Stimulated activated naive B cell treated with anti-CD40 and anti-IgM and Interleukin-4, amounts not matched to agents 10 μg/mL and 1 μg/mL and 100 μg/mL, for 72 hours (primary cell): Measurements from ENCODE around the gene SELENOW.
A peak's percentile ranks its signal among the peaks of the same experiment; 100 is the strongest.

Experiments
- ATAC-seq, 2 donors: fragments of 150-1000 bp; cut with Tn5 transposase; replicated peaks; 2 replicates each; pipeline ENCODE4 v1.10.0; 2021; ENCODE audit warnings: moderate library complexity in 1 of 2
- DNase-seq: peaks from one replicate; pipeline ENCODE4 v3.0.0; 2021
- H3K27ac Mint-ChIP-seq: one replicate; pipeline ENCODE4 v1.8.0; 2022; ENCODE audit warnings: mild to moderate bottlenecking, mixed read lengths
- H3K27me3 Mint-ChIP-seq, 2 donors: one replicate each; pipeline ENCODE4 v1.8.0; 2022; ENCODE audit warnings: mixed read lengths in 2 of 2
- H3K36me3 Mint-ChIP-seq, 2 donors: one replicate each; pipeline ENCODE4 v1.8.0; 2022; ENCODE audit warnings: mixed read lengths in 2 of 2, mild to moderate bottlenecking in 1 of 2
- H3K4me1 Mint-ChIP-seq, 2 donors: one replicate each; pipeline ENCODE4 v1.8.0; 2022; ENCODE audit warnings: mixed read lengths in 2 of 2, mild to moderate bottlenecking in 1 of 2
- H3K4me3 Mint-ChIP-seq, 2 donors: one replicate each; pipeline ENCODE4 v1.8.0; 2022; ENCODE audit warnings: mild to moderate bottlenecking in 2 of 2, mixed read lengths in 2 of 2, moderate library complexity in 1 of 2
- H3K9me3 Mint-ChIP-seq, 2 donors: one replicate each; pipeline ENCODE4 v1.8.0; 2022; ENCODE audit warnings: mixed read lengths in 2 of 2, mild to moderate bottlenecking in 1 of 2

SELENOW gene

DNA sequence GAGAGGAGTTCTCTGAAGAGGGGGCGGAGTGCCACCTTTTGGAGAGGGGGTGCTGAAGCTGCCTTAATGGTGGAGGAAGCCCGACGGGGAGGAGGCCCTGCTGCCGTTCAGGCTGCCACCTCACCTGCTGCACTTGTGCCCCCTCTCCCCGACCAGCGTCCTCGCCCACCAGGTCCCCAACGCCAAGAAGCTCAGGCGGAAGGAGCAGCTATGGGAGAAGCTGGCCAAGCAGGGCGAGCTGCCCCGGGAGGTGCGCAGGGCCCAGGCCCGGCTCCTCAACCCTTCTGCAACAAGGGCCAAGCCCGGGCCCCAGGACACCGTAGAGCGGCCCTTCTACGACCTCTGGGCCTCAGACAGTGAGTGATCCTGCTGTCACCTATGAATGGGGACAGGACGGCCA lies 27.8 kb upstream of the SELENOW start:
- DNase-seq (no peak), ATAC-seq (no peak)
- peaks cover 46 to 60% of the 10 kb centered on the region in 2 donors for H3K36me3 Mint-ChIP-seq
- H3K4me3 Mint-ChIP-seq = no peak overlapping the region
- no peak overlapping the region for H3K27ac Mint-ChIP-seq
- H3K4me1 Mint-ChIP-seq = peaks cover 11 to 38% of the 10 kb centered on the region in 2 donors
- no peaks in the 10 kb centered on the region for H3K27me3 Mint-ChIP-seq
- no peaks in the 10 kb centered on the region for H3K9me3 Mint-ChIP-seq

DNA sequence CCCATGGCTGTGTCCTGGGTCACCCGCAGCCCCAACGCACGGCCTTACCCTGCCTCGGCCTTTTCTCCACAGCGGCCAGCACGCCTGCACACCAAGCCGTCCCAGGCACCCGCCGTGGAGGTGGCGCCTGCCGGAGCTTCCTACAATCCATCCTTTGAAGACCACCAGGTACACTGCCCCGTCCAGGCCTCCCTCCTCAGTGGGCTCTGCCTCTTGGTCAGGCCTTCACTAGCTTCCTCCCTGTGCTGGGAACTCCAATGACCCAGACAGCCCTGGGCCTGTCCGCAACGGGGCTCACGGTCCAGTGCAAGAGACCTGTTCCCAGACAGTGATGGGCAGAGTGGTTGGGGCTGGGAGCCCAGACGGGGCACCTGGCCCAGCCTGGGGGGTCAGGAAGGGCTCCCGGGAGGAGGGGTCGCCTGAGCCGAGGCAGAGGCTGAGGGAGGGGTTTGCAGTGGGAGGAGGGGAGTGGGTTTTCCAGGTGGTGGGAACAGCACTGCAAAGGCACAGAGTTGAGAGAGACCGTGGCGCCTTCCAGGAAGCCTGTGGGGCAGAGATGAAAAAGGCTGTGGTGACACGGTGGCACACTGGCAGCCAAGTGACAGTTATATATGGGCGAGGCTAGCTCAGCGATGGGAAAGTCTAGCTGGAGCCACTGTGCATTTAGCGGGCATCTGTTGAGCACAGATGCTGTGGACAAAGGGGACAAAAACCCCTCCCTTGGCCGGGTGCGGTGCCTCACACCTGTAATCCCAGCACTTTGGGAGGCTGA lies 25.9 kb upstream of the SELENOW start:
- H3K27ac Mint-ChIP-seq = peak overlapping the region; percentile 31
- H3K4me3 Mint-ChIP-seq = no peak overlapping the region
- peaks cover 63 to 73% of the 10 kb centered on the region in 2 donors for H3K36me3 Mint-ChIP-seq
- DNase-seq (no peak), ATAC-seq (no peak)
- H3K9me3 Mint-ChIP-seq = no peaks in the 10 kb centered on the region
- peaks cover 15 to 31% of the 10 kb centered on the region in 2 donors for H3K4me1 Mint-ChIP-seq
- no peaks in the 10 kb centered on the region for H3K27me3 Mint-ChIP-seq

DNA sequence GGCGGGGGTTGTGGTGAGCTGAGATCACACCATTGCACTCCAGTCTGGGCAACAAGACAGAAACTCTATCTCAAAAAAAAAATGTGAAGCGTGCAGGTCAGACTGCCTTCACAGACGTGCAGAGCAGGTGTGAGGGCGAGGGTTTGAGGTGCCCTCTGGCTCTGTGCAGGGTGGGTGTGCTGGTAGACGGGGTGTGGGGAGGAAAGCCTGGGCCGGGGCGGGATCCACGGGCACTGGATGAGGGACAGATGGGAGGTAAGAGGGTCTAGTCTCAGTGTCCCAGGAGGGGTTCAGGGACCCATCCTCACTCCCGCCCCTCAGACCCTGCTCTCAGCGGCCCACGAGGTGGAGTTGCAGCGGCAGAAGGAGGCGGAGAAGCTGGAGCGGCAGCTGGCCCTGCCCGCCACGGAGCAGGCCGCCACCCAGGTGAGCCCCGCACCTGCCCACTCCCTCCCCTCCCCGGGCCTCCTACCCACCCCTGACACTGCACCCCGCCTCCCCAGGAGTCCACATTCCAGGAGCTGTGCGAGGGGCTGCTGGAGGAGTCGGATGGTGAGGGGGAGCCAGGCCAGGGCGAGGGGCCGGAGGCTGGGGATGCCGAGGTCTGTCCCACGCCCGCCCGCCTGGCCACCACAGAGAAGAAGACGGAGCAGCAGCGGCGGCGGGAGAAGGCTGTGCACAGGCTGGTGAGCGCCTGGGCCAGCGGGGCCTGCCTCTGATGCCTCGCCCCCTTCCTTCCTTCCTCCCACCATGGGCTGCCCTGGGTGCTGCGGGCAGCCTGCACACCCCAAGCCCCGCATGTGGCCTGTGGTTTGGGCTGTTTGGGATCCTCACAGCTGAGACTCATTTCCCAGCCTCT lies 24.1 kb upstream of the SELENOW start:
- Mint-ChIP-seq H3K4me1 (peaks cover 6 to 14% of the 10 kb centered on the region in 2 donors), H3K27ac (peak overlapping the region; percentile 85)

GRCh38 chr19:47755065-47755761 lies 23.3 kb upstream of the SELENOW start:
- no peaks in the 10 kb centered on the region for H3K27me3 Mint-ChIP-seq
- peaks cover 3 to 4% of the 10 kb centered on the region in 2 donors for H3K9me3 Mint-ChIP-seq
- H3K27ac Mint-ChIP-seq = no peak overlapping the region
- H3K4me1 Mint-ChIP-seq = peaks cover 6% of the 10 kb centered on the region in 2 donors
- H3K4me3 Mint-ChIP-seq = no peak overlapping the region
- ATAC-seq (no peak), DNase-seq (no peak)
- peaks cover 71 to 76% of the 10 kb centered on the region in 2 donors for H3K36me3 Mint-ChIP-seq

More for the DNA sequence above, 24.1 kb upstream of the SELENOW start:
- Mint-ChIP-seq H3K4me3 (peak overlapping the region in 1 of 2 donors; percentile 66), H3K36me3 (peaks cover 71 to 77% of the 10 kb centered on the region in 2 donors), H3K9me3 (peaks cover 3 to 4% of the 10 kb centered on the region in 2 donors), H3K27me3 (no peaks in the 10 kb centered on the region)
- ATAC-seq = no peak
- no peak for DNase-seq

GRCh38 chr19:47755762-47756626 lies 22.5 kb upstream of the SELENOW start:
- ATAC-seq (no peak), DNase-seq (no peak)
- H3K27me3 Mint-ChIP-seq = no peaks in the 10 kb centered on the region
- peaks cover 0 to 4% of the 10 kb centered on the region in 2 donors for H3K4me1 Mint-ChIP-seq
- no peak overlapping the region for H3K27ac Mint-ChIP-seq
- H3K36me3 Mint-ChIP-seq = peaks cover 68 to 75% of the 10 kb centered on the region in 2 donors
- H3K9me3 Mint-ChIP-seq = peaks cover 3 to 4% of the 10 kb centered on the region in 2 donors
- no peak overlapping the region for H3K4me3 Mint-ChIP-seq

DNA sequence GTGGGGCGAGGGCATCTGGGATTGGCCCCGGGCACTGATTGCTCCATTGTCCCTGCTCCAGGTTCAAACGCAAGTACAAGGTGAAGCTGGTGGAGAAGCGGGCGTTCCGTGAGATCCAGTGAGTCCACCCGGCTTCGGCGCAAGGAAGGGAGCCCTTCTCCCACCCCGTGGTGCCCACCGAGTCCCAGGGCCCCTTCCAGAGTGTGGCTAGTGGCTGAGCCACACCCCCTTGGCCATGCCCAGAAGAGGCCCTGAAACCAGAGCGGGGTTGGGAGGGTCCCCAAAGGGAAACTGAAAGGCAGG lies 21.9 kb upstream of the SELENOW start:
- Mint-ChIP-seq H3K27ac (no peak overlapping the region), H3K36me3 (peaks cover 69 to 75% of the 10 kb centered on the region in 2 donors), H3K27me3 (no peaks in the 10 kb centered on the region), H3K9me3 (peaks cover 3 to 4% of the 10 kb centered on the region in 2 donors), H3K4me1 (peaks cover 6% of the 10 kb centered on the region in 2 donors), H3K4me3 (no peak overlapping the region)
- no peak for ATAC-seq
- no peak for DNase-seq

DNA sequence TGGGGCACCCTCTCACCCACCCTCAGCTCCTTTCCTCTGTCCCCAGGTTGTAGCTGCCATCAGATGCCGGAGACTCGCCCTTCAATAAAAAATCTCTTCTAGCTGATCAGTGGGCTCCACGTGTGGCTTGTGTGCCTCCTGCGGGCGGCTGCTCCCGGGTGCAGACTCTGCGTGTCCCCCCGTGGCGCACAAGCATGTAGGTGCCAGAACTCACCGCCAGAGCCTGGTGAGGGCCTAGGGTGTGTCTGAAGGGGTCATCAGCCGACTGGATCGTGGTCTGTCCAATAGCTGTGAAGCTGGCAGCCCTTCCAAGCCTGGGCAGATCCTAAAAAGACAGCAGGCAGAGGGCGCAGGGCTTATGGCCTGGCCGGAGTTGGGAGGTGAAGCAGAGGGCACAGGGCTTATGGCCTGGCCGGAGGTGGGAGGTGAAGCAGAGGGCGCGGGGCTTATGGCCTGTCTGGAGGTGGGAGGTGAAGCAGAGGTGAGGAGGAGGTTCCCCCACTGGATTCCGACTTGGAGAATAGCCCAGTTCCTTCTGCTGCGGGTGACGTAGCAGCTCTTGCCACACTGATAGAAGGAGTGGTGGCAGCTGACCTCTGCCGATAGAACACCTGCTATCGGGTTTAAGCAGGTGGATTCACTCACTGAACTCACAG lies 21.4 kb upstream of the SELENOW start:
- H3K36me3 Mint-ChIP-seq = peaks cover 68 to 74% of the 10 kb centered on the region in 2 donors
- no peak for DNase-seq
- no peaks in the 10 kb centered on the region for H3K27me3 Mint-ChIP-seq
- no peak overlapping the region for H3K4me3 Mint-ChIP-seq
- H3K4me1 Mint-ChIP-seq = peaks cover 7 to 11% of the 10 kb centered on the region in 2 donors
- H3K27ac Mint-ChIP-seq = peak overlapping the region; percentile 84
- peaks cover 3 to 4% of the 10 kb centered on the region in 2 donors for H3K9me3 Mint-ChIP-seq
- ATAC-seq = no peak

DNA sequence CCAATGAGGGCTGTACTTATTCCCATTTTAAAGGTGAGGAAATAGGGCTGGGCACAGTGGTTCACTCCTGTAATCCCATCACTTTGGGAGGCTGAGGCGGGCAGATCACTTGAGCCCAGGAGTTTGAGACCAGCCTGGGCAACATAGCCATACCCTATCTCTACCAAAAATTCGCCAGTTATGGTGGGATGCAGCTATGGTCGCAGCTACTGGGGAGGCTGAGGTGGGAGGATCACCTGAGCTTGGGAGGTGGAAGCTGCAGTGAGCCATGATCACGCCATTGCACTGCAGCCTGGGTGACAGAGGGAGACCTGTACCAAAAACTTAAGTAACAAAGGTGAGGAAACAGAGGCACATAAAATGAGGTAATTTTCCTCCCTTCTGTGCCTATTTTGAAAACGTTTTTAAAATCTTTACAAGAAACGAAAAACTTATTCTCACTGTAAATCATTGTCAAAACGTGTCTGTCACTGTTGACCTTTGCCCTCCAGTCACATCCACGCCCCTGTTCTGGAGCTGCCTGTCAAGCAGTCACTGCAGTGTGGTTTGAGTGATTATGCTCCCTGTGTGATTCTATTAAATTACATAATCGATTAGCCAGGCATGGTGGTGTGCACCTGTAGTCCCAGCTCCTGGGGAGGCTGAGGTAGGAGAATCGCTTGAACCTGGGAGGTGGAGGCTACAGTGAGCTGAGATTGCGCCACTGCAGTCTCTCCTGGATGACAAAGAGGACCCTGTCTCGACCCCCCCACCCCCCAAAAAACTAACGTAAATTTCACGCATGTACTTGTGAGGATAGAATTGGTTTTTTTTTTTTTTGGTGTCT lies 20.7 kb upstream of the SELENOW start:
- H3K27me3 Mint-ChIP-seq = no peaks in the 10 kb centered on the region
- no peak overlapping the region for H3K4me3 Mint-ChIP-seq
- peaks cover 62 to 70% of the 10 kb centered on the region in 2 donors for H3K36me3 Mint-ChIP-seq
- H3K27ac Mint-ChIP-seq = no peak overlapping the region
- peaks cover 3 to 4% of the 10 kb centered on the region in 2 donors for H3K9me3 Mint-ChIP-seq
- peaks cover 7 to 15% of the 10 kb centered on the region in 2 donors for H3K4me1 Mint-ChIP-seq
- ATAC-seq = no peak
- no peak for DNase-seq

DNA sequence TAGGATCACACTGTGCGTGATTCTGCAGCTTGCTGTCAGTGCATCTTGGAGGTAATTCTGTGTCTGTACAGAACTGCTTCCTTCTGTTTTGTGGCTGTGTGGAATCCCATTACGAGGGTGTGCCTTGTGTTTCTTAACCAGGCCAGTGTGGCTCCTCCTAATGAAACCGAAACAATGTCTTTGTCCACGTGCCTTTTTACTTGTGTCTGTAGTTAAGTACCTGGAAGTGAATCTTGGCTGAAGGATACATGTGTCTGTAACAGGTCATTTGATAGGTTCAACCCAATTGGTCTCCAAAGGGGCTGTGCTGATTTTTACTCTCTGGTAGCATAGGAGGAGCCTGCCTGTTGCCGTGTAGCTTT lies 20.1 kb upstream of the SELENOW start:
- Mint-ChIP-seq H3K27ac (no peak overlapping the region), H3K9me3 (peaks cover 3 to 4% of the 10 kb centered on the region in 2 donors), H3K27me3 (no peaks in the 10 kb centered on the region), H3K36me3 (peaks cover 56 to 64% of the 10 kb centered on the region in 2 donors), H3K4me1 (peaks cover 7 to 15% of the 10 kb centered on the region in 2 donors), H3K4me3 (no peak overlapping the region)
- ATAC-seq (no peak), DNase-seq (no peak)

- no peak for DNase-seq
- no peak overlapping the region for H3K27ac Mint-ChIP-seq
These were observed 17.9 kb upstream of the SELENOW start for GRCh38 chr19:47760632-47760999.

DNA sequence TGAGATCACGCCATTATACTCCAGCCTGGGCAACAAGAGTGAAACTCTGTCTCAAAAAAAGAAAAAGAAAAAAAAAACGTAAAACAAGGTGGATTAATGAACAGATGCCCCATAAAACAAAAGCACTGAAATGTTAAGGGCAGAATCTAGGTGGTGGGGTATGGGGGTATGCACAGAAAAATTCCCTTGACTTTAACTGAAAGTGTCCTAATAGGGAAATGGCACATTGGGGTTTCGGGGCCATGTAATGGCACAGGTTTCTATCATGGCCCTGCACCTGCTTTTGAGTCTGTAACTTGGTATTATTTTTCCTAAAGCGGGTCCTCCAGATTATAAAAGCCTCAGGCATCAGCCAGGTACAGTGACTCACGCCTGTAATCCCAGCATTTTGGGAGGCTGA lies 16.9 kb upstream of the SELENOW start:
- Mint-ChIP-seq H3K27me3 (no peaks in the 10 kb centered on the region), H3K36me3 (peaks cover 35 to 43% of the 10 kb centered on the region in 2 donors), H3K27ac (peak overlapping the region; percentile 89), H3K4me3 (peak overlapping the region in 1 of 2 donors; percentile 21), H3K9me3 (peaks cover 3 to 4% of the 10 kb centered on the region in 2 donors), H3K4me1 (peaks cover 11 to 15% of the 10 kb centered on the region in 2 donors)
- ATAC-seq = peak; percentile 76 to 78
- no peak for DNase-seq

More at GRCh38 chr19:47760632-47760999, 17.9 kb upstream of the SELENOW start:
- H3K9me3 Mint-ChIP-seq = peaks cover 3 to 4% of the 10 kb centered on the region in 2 donors
- H3K4me3 Mint-ChIP-seq = no peak overlapping the region
- peaks cover 45 to 49% of the 10 kb centered on the region in 2 donors for H3K36me3 Mint-ChIP-seq
- ATAC-seq = no peak
- peaks cover 11 to 15% of the 10 kb centered on the region in 2 donors for H3K4me1 Mint-ChIP-seq
- H3K27me3 Mint-ChIP-seq = no peaks in the 10 kb centered on the region

DNA sequence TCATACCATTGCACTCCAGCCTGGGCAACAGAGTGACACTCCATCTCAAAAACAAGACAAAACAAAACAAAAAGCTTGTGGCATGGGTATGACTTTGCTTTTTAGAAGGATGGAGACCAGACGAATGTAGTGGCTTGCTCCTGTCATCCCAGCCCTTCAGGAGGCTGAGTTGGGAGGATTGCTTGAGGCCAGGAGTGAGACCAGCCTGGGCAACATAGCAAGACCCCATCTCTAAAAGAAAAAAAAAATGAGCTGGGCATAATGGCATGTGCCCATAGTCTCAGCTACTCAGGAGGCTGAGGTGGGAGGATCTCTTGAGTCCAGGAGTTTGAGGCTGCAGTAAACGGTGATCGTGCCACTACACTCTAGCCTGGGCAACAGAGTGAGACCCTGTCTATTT lies 16.4 kb upstream of the SELENOW start:
- peak overlapping the region; percentile 62 for H3K27ac Mint-ChIP-seq
- H3K36me3 Mint-ChIP-seq = peaks cover 30 to 37% of the 10 kb centered on the region in 2 donors

More for the DNA sequence above, 16.4 kb upstream of the SELENOW start:
- DNase-seq (no peak), ATAC-seq (peak; percentile 12 to 16)
- no peak overlapping the region for H3K4me3 Mint-ChIP-seq
- H3K9me3 Mint-ChIP-seq = peaks cover 3 to 4% of the 10 kb centered on the region in 2 donors
- peaks cover 8 to 15% of the 10 kb centered on the region in 2 donors for H3K4me1 Mint-ChIP-seq
- H3K27me3 Mint-ChIP-seq = no peaks in the 10 kb centered on the region
